Epithelial cell of esophagus (primary cell): ENCODE results near the gene SNU13.
A peak's percentile ranks its signal among the peaks of the same experiment; 100 is the strongest.

Source experiments
- DNase-seq: peaks from one replicate; pipeline ENCODE4 v3.0.0; 2010; ENCODE audit warnings: low read depth
- H3K4me3 ChIP-seq: 2 replicates; pipeline ENCODE4 v1.5.1; 2011; ENCODE audit warnings: mild to moderate bottlenecking, low read length, control low read depth
- CTCF ChIP-seq: IDR thresholded peaks from 2 replicates; pipeline ENCODE4 v1.5.1; 2011; ENCODE audit warnings: low read depth, mild to moderate bottlenecking, low read length, control low read depth, inconsistent platforms; ENCODE audit not compliant: insufficient read depth; ENCODE audit errors: missing control alignments

The SNU13 gene

GRCh38 chr22:41709341-41709740 lies 20.7 kb upstream of the SNU13 start:
- no peak for TF ChIP-seq CTCF
- DNase-seq: no peak
- H3K4me3 ChIP-seq: no peak overlapping the region

GRCh38 chr22:41702763-41703162 lies 14.1 kb upstream of the SNU13 start:
- TF ChIP-seq CTCF: no peak
- no peak for DNase-seq
- H3K4me3 ChIP-seq: no peak overlapping the region

- no peak overlapping the region for H3K4me3 ChIP-seq
- TF ChIP-seq CTCF: no peak
- no peak for DNase-seq
Observed at GRCh38 chr22:41700108-41700364, 11.4 kb upstream of the SNU13 start.

GRCh38 chr22:41699264-41700107 lies 10.8 kb upstream of the SNU13 start, which contains the start of gene MEI1:
Gene MEI1, plus strand, starts transcription at chr22:41699503. Its CDS starts 36 bp downstream, at chr22:41699539.
- H3K4me3 ChIP-seq: no peak within 1 kb of the TSS
- DNase-seq: peak; percentile 63
- TF ChIP-seq CTCF: no peak

- H3K4me3 ChIP-seq: peak overlapping the region; percentile 11
- DNase-seq: peak; percentile 85
- TF ChIP-seq CTCF: peak; percentile 94
Observed at GRCh38 chr22:41697126-41697775, 8.6 kb upstream of the SNU13 start.

- H3K4me3 ChIP-seq: no peak overlapping the region
- TF ChIP-seq CTCF: no peak
- no peak for DNase-seq
Observed at GRCh38 chr22:41696703-41697102, 8.0 kb upstream of the SNU13 start.
